Endothelial cell of umbilical vein (primary cell): ENCODE measurements around the gene NKX6-2.

Experiments used
- CTCF ChIP-seq, 2 donors: IDR thresholded peaks; 1 replicate in 1 of 2; 2 replicates in 1 of 2; pipeline ENCODE4 v1.5.1; 2011; ENCODE audit warnings: low read length in 2 of 2, mild to moderate bottlenecking in 2 of 2, moderate library complexity in 2 of 2, control low read depth in 1 of 2, inconsistent platforms in 1 of 2, low read depth in 1 of 2; ENCODE audit not compliant: insufficient read depth in 1 of 2; ENCODE audit errors: extremely low read depth in 1 of 2
- MAX ChIP-seq: IDR thresholded peaks from 2 replicates; pipeline ENCODE4 v1.6.1; 2011; ENCODE audit not compliant: insufficient read depth, insufficient read length
- POLR2A ChIP-seq: IDR thresholded peaks from 2 replicates; pipeline ENCODE4 v1.6.1; 2012; ENCODE audit warnings: low read depth, mild to moderate bottlenecking, control low read depth, low read length
- POLR2AphosphoS5 ChIP-seq: IDR thresholded peaks from 2 replicates; pipeline ENCODE4 v1.6.1; 2012; ENCODE audit warnings: low read depth, mild to moderate bottlenecking, control low read depth, low read length, moderate library complexity; ENCODE audit not compliant: insufficient read depth

GRCh38 chr10:132744839-132745238 lies 41.1 kb downstream of the NKX6-2 start:
- TF ChIP-seq POLR2A = no peak
- TF ChIP-seq CTCF (IDR thresholded peaks at IDR 0.05; ENCODE audit: extremely low read depth in 1 of 2, insufficient read depth in 1 of 2, low read depth in 1 of 2, low read length in 2 of 2) = no peak
- TF ChIP-seq POLR2AphosphoS5 = no peak
- no peak for TF ChIP-seq MAX
